Neural cell (in vitro differentiated cells): ENCODE measurements around the gene INPP1. TPM values are rescaled to one million over a fixed set of nuclear protein-coding genes. Genes with fewer than 3 reads are reported as not detected.

Experiments
- H2AFZ ChIP-seq: fragments of 200-600, 300-800 bp; sonication (generic), shearing (Covaris generic); 2 replicates; pipeline ENCODE4 v1.6.0; 2014; ENCODE audit warnings: low read depth, mild to moderate bottlenecking, antibody characterized with exemption, low read length, moderate library complexity
- H3F3A ChIP-seq: fragments of 200-600 bp; shearing (Covaris generic); 2 replicates; pipeline ENCODE4 v1.6.1; 2016; ENCODE audit warnings: mild to moderate bottlenecking, moderate library complexity, mixed read lengths, antibody characterized with exemption, low read length; ENCODE audit not compliant: insufficient read depth, poor library complexity, severe bottlenecking
- H3K27ac ChIP-seq: fragments of 200-600, 300-800 bp; sonication (generic), shearing (Covaris generic); 2 replicates; pipeline ENCODE4 v1.5.1; 2014; ENCODE audit warnings: mild to moderate bottlenecking, low read length, moderate library complexity
- H3K27me3 ChIP-seq: fragments of 300-800, 200-600 bp; sonication (generic), shearing (Covaris generic); 2 replicates; pipeline ENCODE4 v1.6.0; 2014; ENCODE audit warnings: mild to moderate bottlenecking, low read depth, low read length, moderate library complexity; ENCODE audit not compliant: insufficient read depth
- H3K36me3 ChIP-seq: fragments of 300-800, 200-600 bp; sonication (generic), shearing (Covaris generic); 2 replicates; pipeline ENCODE4 v1.5.1; 2014; ENCODE audit warnings: mild to moderate bottlenecking, antibody characterized with exemption, low read length, moderate library complexity; ENCODE audit not compliant: insufficient read depth
- H3K4me2 ChIP-seq: fragments of 300-800, 200-600 bp; sonication (generic), shearing (Covaris generic); 2 replicates; pipeline ENCODE4 v1.6.0; 2014; ENCODE audit warnings: mild to moderate bottlenecking, low read length
- H3K4me3 ChIP-seq: fragments of 300-800, 200-600 bp; sonication (generic), shearing (Covaris generic); 2 replicates; pipeline ENCODE4 v1.5.1; 2014; ENCODE audit warnings: mild to moderate bottlenecking, low read length, moderate library complexity
- H3K79me2 ChIP-seq: fragments of 200-600 bp; shearing (Covaris generic); replicated peaks from 2 replicates; pipeline ENCODE4 v1.6.0; 2014; ENCODE audit warnings: mild to moderate bottlenecking, low read length, moderate library complexity; ENCODE audit not compliant: insufficient read depth
- H3K9ac ChIP-seq: fragments of 300-800, 200-600 bp; sonication (generic), shearing (Covaris generic); 2 replicates; pipeline ENCODE4 v1.6.1; 2016; ENCODE audit warnings: mild to moderate bottlenecking, low read length, mixed read lengths
- H3K9me2 ChIP-seq: fragments of 200-600 bp; shearing (Covaris generic); 2 replicates; pipeline ENCODE4 v1.6.1; 2016; ENCODE audit warnings: mild to moderate bottlenecking, low read length, mixed read lengths; ENCODE audit not compliant: insufficient read depth
- H3K9me3 ChIP-seq: fragments of 200-600, 300-800 bp; sonication (generic), shearing (Covaris generic); 2 replicates; pipeline ENCODE4 v1.6.1; 2016; ENCODE audit warnings: mild to moderate bottlenecking, mixed run types, low read length, moderate library complexity, mixed read lengths
- H4K20me1 ChIP-seq: fragments of 200-600 bp; shearing (Covaris generic); 2 replicates; pipeline ENCODE4 v1.6.1; 2016; ENCODE audit warnings: mild to moderate bottlenecking, mixed run types; ENCODE audit not compliant: insufficient read depth
- EP300 ChIP-seq: fragments of 450-650 bp; conservative IDR thresholded peaks from 2 replicates; pipeline ENCODE4 v1.6.1; 2014; ENCODE audit warnings: antibody characterized with exemption, mild to moderate bottlenecking, moderate library complexity; ENCODE audit not compliant: poor library complexity, severe bottlenecking
- EZH2 ChIP-seq: fragments of 200-600, 300-800 bp; shearing (Covaris generic), sonication (generic); IDR thresholded peaks from 2 replicates; pipeline ENCODE4 v1.6.1; 2014; ENCODE audit warnings: antibody characterized with exemption, low read length, borderline replicate concordance, mild to moderate bottlenecking; ENCODE audit not compliant: insufficient read depth, poor library complexity, severe bottlenecking
- MXI1 ChIP-seq: fragments of 450-650 bp; conservative IDR thresholded peaks from 2 replicates; pipeline ENCODE4 v1.6.1; 2014; ENCODE audit warnings: antibody characterized with exemption, mild to moderate bottlenecking; ENCODE audit not compliant: poor library complexity, severe bottlenecking
- POLR2AphosphoS5 ChIP-seq: IDR thresholded peaks from 2 replicates; pipeline ENCODE4 v1.6.1; 2012
- RAD21 ChIP-seq: fragments of 450-650 bp; conservative IDR thresholded peaks from 2 replicates; pipeline ENCODE4 v1.6.1; 2014; ENCODE audit warnings: antibody characterized with exemption, mild to moderate bottlenecking, moderate library complexity
- SMC3 ChIP-seq: fragments of 450-650 bp; conservative IDR thresholded peaks from 2 replicates; pipeline ENCODE4 v1.6.1; 2014; ENCODE audit warnings: antibody characterized with exemption, mild to moderate bottlenecking, moderate library complexity; ENCODE audit not compliant: poor library complexity
- TAF1 ChIP-seq: IDR thresholded peaks from 2 replicates; pipeline ENCODE4 v1.6.1; 2012; ENCODE audit warnings: low read depth
- polyA plus RNA-seq: library from polyadenylated mRNA; depleted of rRNA; stranded (reverse); fragments of >200 nt; gene quantifications from 2 replicates; pipeline ENCODE4 v1.2.3, GENCODE V29; 2014
- TF ChIP-seq, protein P1 (sequence below): fragments of 450-650 bp; IDR thresholded peaks from 2 replicates; pipeline ENCODE4 v1.5.1; 2014; ENCODE audit warnings: antibody characterized with exemption, mild to moderate bottlenecking, moderate library complexity; ENCODE audit not compliant: poor library complexity, severe bottlenecking
- TF ChIP-seq, protein P2 (sequence below): IDR thresholded peaks from 2 replicates; pipeline ENCODE4 v1.6.1; 2012; ENCODE audit warnings: borderline replicate concordance

The INPP1 gene
- polyA plus RNA-seq, 1 donor from 2014 or later = 15.1 TPM

DNA sequence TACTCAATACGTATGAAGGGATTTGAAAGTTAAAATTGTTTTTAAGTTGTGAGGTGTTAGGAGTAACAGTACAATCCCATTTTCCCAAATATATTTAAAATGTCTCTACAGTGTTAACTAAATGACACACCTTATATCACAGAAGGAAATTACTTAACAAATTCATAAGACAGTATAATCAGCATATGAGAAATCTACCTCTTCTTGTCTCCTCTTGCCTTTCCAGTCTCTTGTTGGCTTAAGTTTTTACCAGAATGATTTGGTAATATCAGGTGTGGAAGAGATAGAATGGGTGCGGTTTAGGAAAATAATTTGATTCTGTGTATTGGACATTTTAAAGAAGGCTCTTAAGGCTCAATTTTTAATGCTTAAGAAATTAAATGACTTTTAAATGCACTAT is 9.5 kb upstream of the INPP1 start:
- H3K9me3 ChIP-seq = no peaks in the 10 kb centered on the region
- TF ChIP-seq, protein P1, sequence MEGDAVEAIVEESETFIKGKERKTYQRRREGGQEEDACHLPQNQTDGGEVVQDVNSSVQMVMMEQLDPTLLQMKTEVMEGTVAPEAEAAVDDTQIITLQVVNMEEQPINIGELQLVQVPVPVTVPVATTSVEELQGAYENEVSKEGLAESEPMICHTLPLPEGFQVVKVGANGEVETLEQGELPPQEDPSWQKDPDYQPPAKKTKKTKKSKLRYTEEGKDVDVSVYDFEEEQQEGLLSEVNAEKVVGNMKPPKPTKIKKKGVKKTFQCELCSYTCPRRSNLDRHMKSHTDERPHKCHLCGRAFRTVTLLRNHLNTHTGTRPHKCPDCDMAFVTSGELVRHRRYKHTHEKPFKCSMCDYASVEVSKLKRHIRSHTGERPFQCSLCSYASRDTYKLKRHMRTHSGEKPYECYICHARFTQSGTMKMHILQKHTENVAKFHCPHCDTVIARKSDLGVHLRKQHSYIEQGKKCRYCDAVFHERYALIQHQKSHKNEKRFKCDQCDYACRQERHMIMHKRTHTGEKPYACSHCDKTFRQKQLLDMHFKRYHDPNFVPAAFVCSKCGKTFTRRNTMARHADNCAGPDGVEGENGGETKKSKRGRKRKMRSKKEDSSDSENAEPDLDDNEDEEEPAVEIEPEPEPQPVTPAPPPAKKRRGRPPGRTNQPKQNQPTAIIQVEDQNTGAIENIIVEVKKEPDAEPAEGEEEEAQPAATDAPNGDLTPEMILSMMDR = no peak
- no peak for TF ChIP-seq POLR2AphosphoS5
- TF ChIP-seq, protein P2, sequence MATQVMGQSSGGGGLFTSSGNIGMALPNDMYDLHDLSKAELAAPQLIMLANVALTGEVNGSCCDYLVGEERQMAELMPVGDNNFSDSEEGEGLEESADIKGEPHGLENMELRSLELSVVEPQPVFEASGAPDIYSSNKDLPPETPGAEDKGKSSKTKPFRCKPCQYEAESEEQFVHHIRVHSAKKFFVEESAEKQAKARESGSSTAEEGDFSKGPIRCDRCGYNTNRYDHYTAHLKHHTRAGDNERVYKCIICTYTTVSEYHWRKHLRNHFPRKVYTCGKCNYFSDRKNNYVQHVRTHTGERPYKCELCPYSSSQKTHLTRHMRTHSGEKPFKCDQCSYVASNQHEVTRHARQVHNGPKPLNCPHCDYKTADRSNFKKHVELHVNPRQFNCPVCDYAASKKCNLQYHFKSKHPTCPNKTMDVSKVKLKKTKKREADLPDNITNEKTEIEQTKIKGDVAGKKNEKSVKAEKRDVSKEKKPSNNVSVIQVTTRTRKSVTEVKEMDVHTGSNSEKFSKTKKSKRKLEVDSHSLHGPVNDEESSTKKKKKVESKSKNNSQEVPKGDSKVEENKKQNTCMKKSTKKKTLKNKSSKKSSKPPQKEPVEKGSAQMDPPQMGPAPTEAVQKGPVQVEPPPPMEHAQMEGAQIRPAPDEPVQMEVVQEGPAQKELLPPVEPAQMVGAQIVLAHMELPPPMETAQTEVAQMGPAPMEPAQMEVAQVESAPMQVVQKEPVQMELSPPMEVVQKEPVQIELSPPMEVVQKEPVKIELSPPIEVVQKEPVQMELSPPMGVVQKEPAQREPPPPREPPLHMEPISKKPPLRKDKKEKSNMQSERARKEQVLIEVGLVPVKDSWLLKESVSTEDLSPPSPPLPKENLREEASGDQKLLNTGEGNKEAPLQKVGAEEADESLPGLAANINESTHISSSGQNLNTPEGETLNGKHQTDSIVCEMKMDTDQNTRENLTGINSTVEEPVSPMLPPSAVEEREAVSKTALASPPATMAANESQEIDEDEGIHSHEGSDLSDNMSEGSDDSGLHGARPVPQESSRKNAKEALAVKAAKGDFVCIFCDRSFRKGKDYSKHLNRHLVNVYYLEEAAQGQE = no peak
- TF ChIP-seq EZH2 = no peak
- TF ChIP-seq EP300 = no peak
- TF ChIP-seq MXI1 = no peak
- TF ChIP-seq RAD21 = no peak
- no peak for TF ChIP-seq TAF1
- no peak for TF ChIP-seq SMC3
- no peaks in the 10 kb centered on the region for H3K27me3 ChIP-seq
- no peaks in the 10 kb centered on the region for H3F3A ChIP-seq
- no peaks in the 10 kb centered on the region for H3K9me2 ChIP-seq
- H3K27ac ChIP-seq = no peak overlapping the region
- no peak overlapping the region for H3K4me3 ChIP-seq
- no peak overlapping the region for H3K4me2 ChIP-seq
- no peaks in the 10 kb centered on the region for H3K79me2 ChIP-seq
- no peaks in the 10 kb centered on the region for H3K36me3 ChIP-seq
- H4K20me1 ChIP-seq = no peaks in the 10 kb centered on the region
- no peak overlapping the region for H2AFZ ChIP-seq
- no peak overlapping the region for H3K9ac ChIP-seq

DNA sequence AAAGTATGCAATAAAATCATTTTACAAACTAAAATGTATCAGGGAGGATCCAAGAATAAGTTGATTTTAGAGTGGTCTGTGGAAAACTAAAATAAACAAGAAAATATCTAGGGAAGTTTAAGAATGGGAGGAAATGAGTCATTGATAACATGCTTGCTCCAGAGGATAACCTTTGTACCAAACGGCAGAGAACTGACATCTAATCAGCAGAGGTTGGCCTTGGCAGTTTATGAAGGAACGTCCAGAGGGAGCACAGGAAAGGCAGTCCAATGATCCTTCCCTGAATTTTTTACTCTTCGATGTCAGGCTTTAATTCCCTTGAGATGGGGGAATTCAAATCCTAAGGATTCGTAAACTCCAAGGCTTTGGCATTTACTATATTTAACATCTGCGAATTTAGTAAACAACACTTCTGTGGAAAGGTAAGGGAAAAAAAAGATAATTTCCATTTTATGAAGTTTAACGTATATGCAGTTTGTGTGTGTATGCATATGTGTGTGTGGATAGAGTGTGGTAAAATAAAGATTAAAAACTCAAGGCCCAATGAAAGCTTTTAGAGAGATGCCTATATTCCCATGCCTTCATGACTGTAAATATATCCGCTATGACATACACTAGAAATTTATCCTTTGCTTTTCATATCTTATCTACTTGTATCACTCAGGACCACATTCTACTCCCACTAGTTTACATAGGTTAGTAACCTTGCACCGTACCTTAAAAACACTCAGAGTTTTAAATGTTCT is 8.7 kb upstream of the INPP1 start:
- H3K36me3 ChIP-seq = no peaks in the 10 kb centered on the region
- no peak overlapping the region for H3K27ac ChIP-seq
- TF ChIP-seq MXI1 = no peak
- no peak for TF ChIP-seq RAD21
- no peak for TF ChIP-seq TAF1
- no peak for TF ChIP-seq SMC3
- TF ChIP-seq, protein P1 = no peak
- TF ChIP-seq EP300 = no peak
- no peak for TF ChIP-seq POLR2AphosphoS5
- no peak for TF ChIP-seq EZH2
- TF ChIP-seq, protein P2 = no peak
- H3K9me3 ChIP-seq = no peaks in the 10 kb centered on the region
- H3K4me3 ChIP-seq = no peak overlapping the region
- H2AFZ ChIP-seq = no peak overlapping the region
- H3K9ac ChIP-seq = no peak overlapping the region
- no peaks in the 10 kb centered on the region for H3K9me2 ChIP-seq
- no peak overlapping the region for H3K4me2 ChIP-seq
- H3F3A ChIP-seq = no peaks in the 10 kb centered on the region
- H3K27me3 ChIP-seq = no peaks in the 10 kb centered on the region
- H4K20me1 ChIP-seq = no peaks in the 10 kb centered on the region
- H3K79me2 ChIP-seq = no peaks in the 10 kb centered on the region
